ENCODE results near the gene HSPBAP1.
"Not testable (repeated sequence)": the region's sequence is repeated elsewhere in the genome, so short reads cannot be mapped to it uniquely, and the experiment has no call there.

HSPBAP1 gene

DNA sequence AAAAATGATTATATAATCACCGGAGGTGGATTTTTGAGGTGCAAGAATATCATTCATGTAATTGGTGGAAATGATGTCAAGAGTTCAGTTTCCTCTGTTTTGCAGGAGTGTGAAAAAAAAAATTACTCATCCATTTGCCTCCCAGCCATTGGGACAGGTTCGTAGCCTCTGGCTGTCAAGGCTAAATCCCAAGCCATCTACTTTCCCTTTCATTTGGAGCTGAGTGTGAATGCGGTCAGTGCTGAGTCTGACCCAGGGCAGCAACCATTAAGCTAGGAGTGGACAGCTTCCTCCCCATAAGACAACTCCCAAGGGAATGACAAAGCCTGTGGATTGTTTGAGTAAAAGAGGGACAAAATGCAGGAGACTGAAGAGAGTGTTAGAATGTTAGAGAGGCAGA is 79.4 kb downstream of the HSPBAP1 start:
- Histone ChIP-seq H3K4me3 (ENCODE audit: low read depth, low read length) (no peak overlapping the region), H3K9ac (ENCODE audit: low read depth, low read length) (no peak overlapping the region), H3K36me3 (ENCODE audit: control insufficient read depth, insufficient read depth, low read length) (peaks cover 37% of the 10 kb centered on the region), H3K27me3 (ENCODE audit: control insufficient read depth, insufficient read depth, low read length) (no peaks in the 10 kb centered on the region), H3K4me1 (ENCODE audit: control insufficient read depth, insufficient read depth, low read length) (no peaks in the 10 kb centered on the region), H3K27ac (ENCODE audit: low read depth, low read length) (no peak overlapping the region), H3K9me3 (ENCODE audit: control insufficient read depth, insufficient read depth, low read length) (no peaks in the 10 kb centered on the region)

DNA sequence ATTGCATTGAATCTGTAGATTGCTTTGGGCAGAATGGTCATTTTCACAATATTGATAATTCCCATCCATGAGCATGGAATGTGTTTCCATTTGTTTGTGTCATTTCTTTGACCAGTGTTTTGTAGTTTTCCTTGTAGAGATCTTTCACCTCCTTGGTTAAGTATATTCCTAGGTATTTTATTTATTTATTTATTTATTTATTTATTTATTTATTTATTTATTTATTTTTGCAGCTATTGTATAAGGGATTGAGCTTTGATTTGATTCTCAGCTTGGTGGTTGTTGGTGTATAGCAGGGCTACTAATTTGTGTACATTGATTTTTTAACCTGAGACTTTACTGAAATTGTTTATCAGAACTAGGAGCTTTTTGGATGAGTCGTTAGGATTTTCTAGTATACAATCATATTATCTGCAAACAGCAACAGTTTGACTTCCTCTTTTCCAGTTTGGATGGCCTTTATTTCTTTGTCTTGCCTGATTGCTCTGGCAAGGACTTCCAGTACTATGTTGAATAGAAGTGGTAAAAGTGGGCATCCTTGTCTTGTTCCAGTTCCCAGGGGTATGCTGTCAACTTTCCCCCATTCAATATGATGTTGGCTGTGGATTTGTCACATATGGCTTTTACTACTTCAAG is 82.9 kb downstream of the HSPBAP1 start:
- not testable (repeated sequence) for H3K9ac ChIP-seq (ENCODE audit: low read depth, low read length); H3K9me3 ChIP-seq (ENCODE audit: control insufficient read depth, insufficient read depth, low read length); H3K27me3 ChIP-seq (ENCODE audit: control insufficient read depth, insufficient read depth, low read length); H3K27ac ChIP-seq (ENCODE audit: low read depth, low read length); H3K4me3 ChIP-seq (ENCODE audit: low read depth, low read length); H3K4me1 ChIP-seq (ENCODE audit: control insufficient read depth, insufficient read depth, low read length)
- peaks cover 17% of the 10 kb centered on the region for H3K36me3 ChIP-seq (ENCODE audit: control insufficient read depth, insufficient read depth, low read length)

- no peak overlapping the region for H3K4me3 ChIP-seq (ENCODE audit: low read depth, low read length)
- no peaks in the 10 kb centered on the region for H3K4me1 ChIP-seq (ENCODE audit: control insufficient read depth, insufficient read depth, low read length)
- peaks cover 22% of the 10 kb centered on the region for H3K36me3 ChIP-seq (ENCODE audit: control insufficient read depth, insufficient read depth, low read length)
Measured at GRCh38 chr3:122705379-122705778, 88.3 kb downstream of the HSPBAP1 start.

GRCh38 chr3:122700193-122700592 is 93.4 kb downstream of the HSPBAP1 start:
- Histone ChIP-seq H3K4me1 (ENCODE audit: control insufficient read depth, insufficient read depth, low read length) (no peaks in the 10 kb centered on the region), H3K9ac (ENCODE audit: low read depth, low read length) (no peak overlapping the region), H3K36me3 (ENCODE audit: control insufficient read depth, insufficient read depth, low read length) (peaks cover 48% of the 10 kb centered on the region), H3K27ac (ENCODE audit: low read depth, low read length) (no peak overlapping the region), H3K9me3 (ENCODE audit: control insufficient read depth, insufficient read depth, low read length) (no peaks in the 10 kb centered on the region), H3K27me3 (ENCODE audit: control insufficient read depth, insufficient read depth, low read length) (no peaks in the 10 kb centered on the region), H3K4me3 (ENCODE audit: low read depth, low read length) (no peak overlapping the region)

More at GRCh38 chr3:122705379-122705778, 88.3 kb downstream of the HSPBAP1 start:
- H3K27ac ChIP-seq (ENCODE audit: low read depth, low read length): no peak overlapping the region
- H3K9me3 ChIP-seq (ENCODE audit: control insufficient read depth, insufficient read depth, low read length): no peaks in the 10 kb centered on the region
- H3K9ac ChIP-seq (ENCODE audit: low read depth, low read length): no peak overlapping the region
- H3K27me3 ChIP-seq (ENCODE audit: control insufficient read depth, insufficient read depth, low read length): no peaks in the 10 kb centered on the region

- peaks cover 43% of the 10 kb centered on the region for H3K36me3 ChIP-seq (ENCODE audit: control insufficient read depth, insufficient read depth, low read length)
- H3K9ac ChIP-seq (ENCODE audit: low read depth, low read length): no peak overlapping the region
- H3K4me3 ChIP-seq (ENCODE audit: low read depth, low read length): no peak overlapping the region
- H3K27ac ChIP-seq (ENCODE audit: low read depth, low read length): no peak overlapping the region
- no peaks in the 10 kb centered on the region for H3K9me3 ChIP-seq (ENCODE audit: control insufficient read depth, insufficient read depth, low read length)
- H3K4me1 ChIP-seq (ENCODE audit: control insufficient read depth, insufficient read depth, low read length): no peaks in the 10 kb centered on the region
- H3K27me3 ChIP-seq (ENCODE audit: control insufficient read depth, insufficient read depth, low read length): no peaks in the 10 kb centered on the region
Measured at GRCh38 chr3:122697952-122698620, 95.5 kb downstream of the HSPBAP1 start.

DNA sequence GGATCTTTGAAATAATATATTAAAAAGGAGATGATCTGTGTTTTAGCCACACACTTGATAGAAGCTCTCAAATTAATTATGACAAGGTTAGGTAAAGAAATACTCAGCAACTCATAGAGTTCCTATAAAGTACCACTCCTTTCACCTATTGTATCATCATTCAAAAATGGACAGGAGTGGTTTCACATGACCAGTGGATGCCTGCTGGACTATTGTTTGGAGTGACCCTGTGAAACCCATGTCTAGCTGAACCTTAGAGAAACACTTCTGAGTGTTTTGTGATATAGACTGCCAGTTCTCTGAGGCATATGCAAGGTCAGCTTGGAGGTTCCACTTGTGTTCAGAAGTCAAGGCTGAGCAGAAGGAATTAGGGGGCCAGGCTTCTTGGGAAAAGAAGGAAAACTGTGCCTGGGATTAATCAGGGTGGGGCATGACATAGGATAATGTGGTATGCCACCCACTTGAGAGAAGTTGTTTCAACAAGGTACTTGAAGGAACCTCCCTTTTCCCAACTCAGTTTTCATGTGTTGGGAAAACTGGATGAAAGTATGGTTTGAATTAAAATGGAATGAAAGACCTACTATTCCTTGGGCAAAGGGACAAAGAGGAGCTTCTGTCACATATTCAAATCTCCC is 97.6 kb downstream of the HSPBAP1 start:
- Histone ChIP-seq H3K4me1 (ENCODE audit: control insufficient read depth, insufficient read depth, low read length) (no peaks in the 10 kb centered on the region), H3K9me3 (ENCODE audit: control insufficient read depth, insufficient read depth, low read length) (no peaks in the 10 kb centered on the region), H3K27me3 (ENCODE audit: control insufficient read depth, insufficient read depth, low read length) (no peaks in the 10 kb centered on the region), H3K4me3 (ENCODE audit: low read depth, low read length) (no peak overlapping the region), H3K27ac (ENCODE audit: low read depth, low read length) (no peak overlapping the region), H3K36me3 (ENCODE audit: control insufficient read depth, insufficient read depth, low read length) (peaks cover 49% of the 10 kb centered on the region), H3K9ac (ENCODE audit: low read depth, low read length) (no peak overlapping the region)

GRCh38 chr3:122694966-122695365 is 98.7 kb downstream of the HSPBAP1 start:
- no peak overlapping the region for H3K9ac ChIP-seq (ENCODE audit: low read depth, low read length)
- H3K9me3 ChIP-seq (ENCODE audit: control insufficient read depth, insufficient read depth, low read length): no peaks in the 10 kb centered on the region
- H3K27ac ChIP-seq (ENCODE audit: low read depth, low read length): no peak overlapping the region
- H3K36me3 ChIP-seq (ENCODE audit: control insufficient read depth, insufficient read depth, low read length): peaks cover 44% of the 10 kb centered on the region
- no peak overlapping the region for H3K4me3 ChIP-seq (ENCODE audit: low read depth, low read length)
- H3K27me3 ChIP-seq (ENCODE audit: control insufficient read depth, insufficient read depth, low read length): no peaks in the 10 kb centered on the region
- H3K4me1 ChIP-seq (ENCODE audit: control insufficient read depth, insufficient read depth, low read length): no peaks in the 10 kb centered on the region

DNA sequence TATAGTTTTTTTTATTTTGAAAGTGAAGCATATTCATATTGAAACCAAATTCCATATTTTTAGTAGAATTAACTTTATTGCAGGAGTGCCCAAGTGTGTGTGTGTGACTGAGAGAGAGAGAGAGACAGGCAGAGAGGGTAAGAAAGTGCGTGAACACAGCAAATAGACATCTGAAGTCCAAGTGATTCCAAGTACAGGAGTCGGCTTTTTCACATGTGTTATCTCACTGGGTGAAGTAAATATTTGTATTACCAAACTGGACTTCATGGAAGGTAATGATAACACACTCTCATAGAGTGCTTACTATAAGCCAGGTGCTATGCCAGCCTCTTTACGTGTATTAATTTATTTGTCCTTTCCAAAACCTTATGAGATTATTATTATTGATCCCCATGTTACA is 101.0 kb downstream of the HSPBAP1 start:
- Histone ChIP-seq H3K4me3 (ENCODE audit: low read depth, low read length) (no peak overlapping the region), H3K9ac (ENCODE audit: low read depth, low read length) (no peak overlapping the region), H3K36me3 (ENCODE audit: control insufficient read depth, insufficient read depth, low read length) (peaks cover 27% of the 10 kb centered on the region), H3K9me3 (ENCODE audit: control insufficient read depth, insufficient read depth, low read length) (no peaks in the 10 kb centered on the region), H3K27me3 (ENCODE audit: control insufficient read depth, insufficient read depth, low read length) (no peaks in the 10 kb centered on the region), H3K27ac (ENCODE audit: low read depth, low read length) (no peak overlapping the region), H3K4me1 (ENCODE audit: control insufficient read depth, insufficient read depth, low read length) (no peaks in the 10 kb centered on the region)

- Histone ChIP-seq H3K9me3 (ENCODE audit: control insufficient read depth, insufficient read depth, low read length) (no peaks in the 10 kb centered on the region), H3K4me3 (ENCODE audit: low read depth, low read length) (no peak overlapping the region), H3K27me3 (ENCODE audit: control insufficient read depth, insufficient read depth, low read length) (no peaks in the 10 kb centered on the region), H3K9ac (ENCODE audit: low read depth, low read length) (no peak overlapping the region), H3K27ac (ENCODE audit: low read depth, low read length) (no peak overlapping the region), H3K36me3 (ENCODE audit: control insufficient read depth, insufficient read depth, low read length) (peaks cover 37% of the 10 kb centered on the region), H3K4me1 (ENCODE audit: control insufficient read depth, insufficient read depth, low read length) (no peaks in the 10 kb centered on the region)
Measured at GRCh38 chr3:122691195-122691594, 102.4 kb downstream of the HSPBAP1 start.

DNA sequence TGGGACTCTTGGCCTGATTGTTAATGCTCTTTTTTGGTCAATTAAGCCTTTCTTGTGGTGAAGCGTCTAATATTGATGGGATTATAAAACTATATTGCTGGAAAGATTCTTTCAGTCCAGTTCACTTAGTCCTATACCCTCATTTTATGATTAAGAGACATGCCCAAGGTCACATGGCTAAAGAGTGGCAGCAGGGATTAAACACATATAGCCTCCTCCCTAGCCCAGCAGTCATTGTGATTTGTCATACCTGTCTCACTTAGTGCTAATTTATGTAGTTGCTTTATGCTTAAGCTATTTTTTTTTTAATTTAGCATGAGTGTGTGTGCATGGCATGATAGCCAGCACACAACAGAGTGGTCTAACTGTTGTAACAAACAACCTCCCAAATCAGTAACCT is 103.5 kb downstream of the HSPBAP1 start:
- Histone ChIP-seq H3K4me3 (ENCODE audit: low read depth, low read length) (no peak overlapping the region), H3K36me3 (ENCODE audit: control insufficient read depth, insufficient read depth, low read length) (peaks cover 27% of the 10 kb centered on the region), H3K4me1 (ENCODE audit: control insufficient read depth, insufficient read depth, low read length) (no peaks in the 10 kb centered on the region), H3K9ac (ENCODE audit: low read depth, low read length) (no peak overlapping the region), H3K9me3 (ENCODE audit: control insufficient read depth, insufficient read depth, low read length) (no peaks in the 10 kb centered on the region), H3K27me3 (ENCODE audit: control insufficient read depth, insufficient read depth, low read length) (no peaks in the 10 kb centered on the region), H3K27ac (ENCODE audit: low read depth, low read length) (no peak overlapping the region)
